ENCODE data around the gene TAAR1.
"Not testable (repeated sequence)": the region's sequence is repeated elsewhere in the genome, so short reads cannot be mapped to it uniquely, and the experiment has no call there.

DNA sequence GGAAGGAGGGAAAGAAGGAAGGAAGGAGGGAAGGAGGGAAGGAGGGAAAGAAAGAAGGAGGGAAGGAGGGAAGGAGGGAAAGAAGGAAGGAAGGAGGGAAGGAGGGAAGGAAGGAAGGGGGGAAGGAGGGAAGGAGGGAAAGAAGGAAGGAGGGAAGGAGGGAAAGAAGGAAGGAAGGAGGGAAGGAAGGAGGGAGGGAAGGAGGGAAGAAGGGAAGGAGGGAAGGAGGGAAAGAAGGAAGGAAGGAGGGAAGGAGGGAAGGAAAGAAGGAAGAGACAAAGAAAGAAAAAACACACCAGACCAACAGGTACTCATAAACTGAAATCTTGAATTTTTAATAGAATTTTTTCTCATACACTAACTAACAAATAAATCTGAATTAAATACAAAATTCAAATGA, 58.1 kb downstream of the TAAR1 start:
- TF ChIP-seq EZH2 (IDR thresholded peaks at IDR 0.05; ENCODE audit: borderline replicate concordance, low read depth, low read length, severe bottlenecking); CTCF (IDR thresholded peaks at IDR 0.05; ENCODE audit: borderline replicate concordance, extremely low read depth, low read length, poor library complexity, severe bottlenecking): not testable (repeated sequence)

Data from DND-41 (cell line).